Prostate gland (tissue), 2 donors: Measurements from ENCODE around the gene ATP2A2.

Experiments
- CTCF ChIP-seq, 4 experiments: fragments of 200-600 bp in 2 of 4; fragments of 450-650 bp in 2 of 4; sonication (generic) in 2 of 4; IDR thresholded peaks; 1 replicate in 3 of 4; 2 replicates in 1 of 4; pipeline ENCODE4 v1.5.1; 2016 to 2019; ENCODE audit warnings: antibody characterized with exemption in 4 of 4, mild to moderate bottlenecking in 2 of 4, moderate library complexity in 2 of 4
- POLR2A ChIP-seq: fragments of 450-650 bp; IDR thresholded peaks from one replicate; pipeline ENCODE4 v1.6.1; 2016; ENCODE audit warnings: antibody characterized with exemption, mild to moderate bottlenecking
- POLR2AphosphoS5 ChIP-seq: sonication (generic); formaldehyde crosslinking; IDR thresholded peaks from one replicate; pipeline ENCODE4 v1.6.1; 2017; ENCODE audit warnings: antibody characterized with exemption

- TF ChIP-seq POLR2A = no peak
- TF ChIP-seq CTCF (IDR thresholded peaks at IDR 0.05) = no peak
- no peak for TF ChIP-seq POLR2AphosphoS5
Observed at GRCh38 chr12:110289711-110290078, 8.6 kb downstream of the ATP2A2 start.
